Endodermal cell (in vitro differentiated cells): ENCODE measurements around the gene IYD. TPM values are rescaled to one million over a fixed set of nuclear protein-coding genes. Genes with fewer than 3 reads are reported as not detected.

Experiments used
- DNase-seq: peaks from one replicate; pipeline ENCODE4 v3.0.0-alpha.2; 2017
- H3K27ac ChIP-seq: 2 replicates; pipeline ENCODE4 v1.5.1; 2013; ENCODE audit warnings: mild to moderate bottlenecking, low read depth, low read length, moderate library complexity
- H3K27me3 ChIP-seq: 2 replicates; pipeline ENCODE4 v1.6.1; 2013; ENCODE audit warnings: mild to moderate bottlenecking, low read length, moderate library complexity; ENCODE audit not compliant: insufficient read depth, control insufficient read depth, poor library complexity, severe bottlenecking
- H3K36me3 ChIP-seq: 2 replicates; pipeline ENCODE4 v1.7.0; 2013; ENCODE audit warnings: mild to moderate bottlenecking, low read length, moderate library complexity; ENCODE audit not compliant: control insufficient read depth, insufficient read depth
- H3K4me1 ChIP-seq: one replicate; pipeline ENCODE4 v1.7.0; 2013; ENCODE audit warnings: low read length; ENCODE audit not compliant: control insufficient read depth, insufficient read depth
- H3K4me3 ChIP-seq: 2 replicates; pipeline ENCODE4 v1.5.1; 2013; ENCODE audit warnings: mild to moderate bottlenecking, low read length, moderate library complexity
- H3K9ac ChIP-seq: 2 replicates; pipeline ENCODE4 v1.6.1; 2013; ENCODE audit warnings: mild to moderate bottlenecking, low read length, moderate library complexity; ENCODE audit not compliant: poor library complexity, severe bottlenecking; ENCODE audit errors: extremely low read depth
- H3K9me3 ChIP-seq: 2 replicates; pipeline ENCODE4 v1.6.1; 2013; ENCODE audit warnings: mild to moderate bottlenecking, low read length, moderate library complexity; ENCODE audit not compliant: control insufficient read depth
- H3K27ac Mint-ChIP-seq: 2 replicates; pipeline ENCODE4 v1.8.0; 2020; ENCODE audit warnings: mixed read lengths
- H3K27me3 Mint-ChIP-seq: 2 replicates; pipeline ENCODE4 v1.8.0; 2021; ENCODE audit warnings: mild to moderate bottlenecking, mixed read lengths; ENCODE audit not compliant: insufficient read depth
- H3K36me3 Mint-ChIP-seq: 2 replicates; pipeline ENCODE4 v1.8.0; 2020; ENCODE audit warnings: low read depth, mixed read lengths
- H3K4me1 Mint-ChIP-seq: 2 replicates; pipeline ENCODE4 v1.8.0; 2020; ENCODE audit warnings: mixed read lengths
- H3K4me3 Mint-ChIP-seq: 2 replicates; pipeline ENCODE4 v1.8.0; 2020; ENCODE audit warnings: mild to moderate bottlenecking, moderate library complexity, mixed read lengths
- H3K9me3 Mint-ChIP-seq: 2 replicates; pipeline ENCODE4 v1.8.0; 2020; ENCODE audit warnings: mild to moderate bottlenecking, mixed read lengths
- WGBS, 2 experiments: methylation state at CpG; one replicate each; pipeline versions ENCODE4 v1.1.5 to v1.1.7; 2013; ENCODE audit warnings: missing lambda C conversion rate in 2 of 2, mixed read lengths in 1 of 2; ENCODE audit not compliant: insufficient coverage in 1 of 2, insufficient read length in 1 of 2; 5-methylcytosine and 5-hydroxymethylcytosine counted together
- total RNA-seq, 2 donors: library from RNA; stranded (reverse); fragmentation: NEBNext Ultra II Directional in 1 of 2; extraction: Animal tissue kit (Norgen Biotek cat#: 25700) in 1 of 2; gene quantifications; 2 replicates in 1 of 2; 3 replicates in 1 of 2; pipeline ENCODE4 v1.2.1, GENCODE V29; 2021
- TF ChIP-seq, protein P1 (sequence below): fragments of 200-600 bp; sonication (generic); conservative IDR thresholded peaks from 2 replicates; pipeline ENCODE4 v1.5.0; 2021; ENCODE audit warnings: antibody characterized with exemption, mild to moderate bottlenecking

IYD gene
- total RNA-seq, 2 donors from 2014 or later: not detected

DNA sequence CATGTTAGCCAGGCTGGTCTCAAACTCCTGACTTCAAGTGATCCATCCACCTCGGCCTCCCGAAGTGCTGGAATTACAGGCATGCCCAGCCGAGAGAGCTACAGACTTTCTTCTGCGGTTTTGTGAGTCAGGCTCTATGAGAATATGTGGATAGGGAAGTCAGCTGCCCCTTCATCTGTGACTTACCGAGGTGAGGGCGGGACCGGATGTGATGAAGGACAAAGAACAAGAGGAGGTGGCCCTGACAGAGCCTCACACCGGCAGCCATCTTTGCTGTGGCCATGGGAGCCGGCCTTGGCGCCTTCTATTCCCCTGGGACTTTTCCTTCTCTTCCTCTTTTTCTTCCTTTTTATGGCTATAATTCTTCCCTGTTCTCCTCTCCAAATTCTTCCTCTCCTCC lies 67.0 kb downstream of the IYD start:
- no peaks in the 10 kb centered on the region for H3K4me1 ChIP-seq
- no peaks in the 10 kb centered on the region for H3K9me3 ChIP-seq
- peaks cover 6% of the 10 kb centered on the region for H3K27me3 Mint-ChIP-seq
- no peaks in the 10 kb centered on the region for H3K36me3 ChIP-seq
- H3K9me3 Mint-ChIP-seq: no peaks in the 10 kb centered on the region
- no peak overlapping the region for H3K9ac ChIP-seq
- TF ChIP-seq, protein P1, sequence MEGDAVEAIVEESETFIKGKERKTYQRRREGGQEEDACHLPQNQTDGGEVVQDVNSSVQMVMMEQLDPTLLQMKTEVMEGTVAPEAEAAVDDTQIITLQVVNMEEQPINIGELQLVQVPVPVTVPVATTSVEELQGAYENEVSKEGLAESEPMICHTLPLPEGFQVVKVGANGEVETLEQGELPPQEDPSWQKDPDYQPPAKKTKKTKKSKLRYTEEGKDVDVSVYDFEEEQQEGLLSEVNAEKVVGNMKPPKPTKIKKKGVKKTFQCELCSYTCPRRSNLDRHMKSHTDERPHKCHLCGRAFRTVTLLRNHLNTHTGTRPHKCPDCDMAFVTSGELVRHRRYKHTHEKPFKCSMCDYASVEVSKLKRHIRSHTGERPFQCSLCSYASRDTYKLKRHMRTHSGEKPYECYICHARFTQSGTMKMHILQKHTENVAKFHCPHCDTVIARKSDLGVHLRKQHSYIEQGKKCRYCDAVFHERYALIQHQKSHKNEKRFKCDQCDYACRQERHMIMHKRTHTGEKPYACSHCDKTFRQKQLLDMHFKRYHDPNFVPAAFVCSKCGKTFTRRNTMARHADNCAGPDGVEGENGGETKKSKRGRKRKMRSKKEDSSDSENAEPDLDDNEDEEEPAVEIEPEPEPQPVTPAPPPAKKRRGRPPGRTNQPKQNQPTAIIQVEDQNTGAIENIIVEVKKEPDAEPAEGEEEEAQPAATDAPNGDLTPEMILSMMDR: no peak
- no peaks in the 10 kb centered on the region for H3K36me3 Mint-ChIP-seq
- no peak overlapping the region for H3K27ac ChIP-seq
- no peak overlapping the region for H3K4me3 ChIP-seq
- peaks cover 7% of the 10 kb centered on the region for H3K4me1 Mint-ChIP-seq
- no peak overlapping the region for H3K4me3 Mint-ChIP-seq
- no peaks in the 10 kb centered on the region for H3K27me3 ChIP-seq
- DNase-seq: no peak
- 83 to 93% methylated on average over 8 to 10 of the region's 10 CpGs for WGBS, 2 experiments
- no peak overlapping the region for H3K27ac Mint-ChIP-seq

DNA sequence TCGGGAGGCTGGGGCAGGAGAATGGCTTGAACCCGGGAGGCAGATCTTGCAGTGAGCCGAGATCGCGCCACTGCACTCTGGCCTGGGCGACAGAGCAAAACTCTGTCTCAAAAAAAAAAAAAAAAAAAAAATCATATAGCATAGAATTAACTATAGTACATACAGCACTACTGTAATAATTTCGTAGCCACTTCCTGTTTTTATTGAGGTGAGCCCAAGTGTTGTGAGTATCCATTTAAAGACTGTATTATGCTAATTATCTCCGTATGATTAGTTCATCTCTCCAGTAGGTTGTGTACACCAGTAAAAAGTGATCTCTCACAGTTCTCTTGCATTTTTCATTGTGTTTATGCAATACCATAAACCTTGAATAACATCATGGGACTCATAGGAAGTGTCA lies 70.6 kb downstream of the IYD start:
- Histone ChIP-seq H3K9me3 (no peaks in the 10 kb centered on the region), H3K4me3 (no peak overlapping the region), H3K4me1 (no peaks in the 10 kb centered on the region), H3K36me3 (no peaks in the 10 kb centered on the region), H3K27ac (no peak overlapping the region), H3K27me3 (no peaks in the 10 kb centered on the region), H3K9ac (no peak overlapping the region)
- no peaks in the 10 kb centered on the region for H3K36me3 Mint-ChIP-seq
- DNase-seq: no peak
- no peaks in the 10 kb centered on the region for H3K9me3 Mint-ChIP-seq
- no peaks in the 10 kb centered on the region for H3K4me1 Mint-ChIP-seq
- WGBS, 2 experiments: 93 to 100% methylated on average over 2 to 8 of the region's 8 CpGs
- H3K4me3 Mint-ChIP-seq: no peak overlapping the region
- H3K27ac Mint-ChIP-seq: no peak overlapping the region
- TF ChIP-seq, protein P1: no peak
- no peaks in the 10 kb centered on the region for H3K27me3 Mint-ChIP-seq

DNA sequence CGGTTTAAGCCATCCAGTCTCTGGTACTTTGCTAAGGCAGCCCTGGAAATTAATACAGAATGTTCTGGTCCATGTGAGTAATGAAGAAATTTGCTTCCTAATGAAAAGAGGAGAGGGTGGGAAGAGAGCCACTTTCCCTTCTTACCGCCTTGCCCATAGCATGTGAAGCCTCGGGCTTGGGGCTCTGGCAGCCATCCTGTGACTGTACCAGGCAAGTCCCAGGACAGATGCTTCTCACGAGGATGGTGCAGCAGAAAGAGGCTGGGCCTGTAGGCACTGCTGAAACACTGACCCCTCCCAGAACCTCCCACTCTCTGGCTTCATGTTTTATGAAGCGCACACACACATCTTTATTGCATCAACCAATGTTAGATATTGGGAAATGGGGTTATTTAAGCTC lies 74.8 kb downstream of the IYD start:
- Mint-ChIP-seq H3K9me3 (no peaks in the 10 kb centered on the region), H3K4me1 (no peaks in the 10 kb centered on the region), H3K36me3 (no peaks in the 10 kb centered on the region), H3K27ac (no peak overlapping the region), H3K27me3 (no peaks in the 10 kb centered on the region), H3K4me3 (no peak overlapping the region)
- Histone ChIP-seq H3K4me1 (no peaks in the 10 kb centered on the region), H3K9ac (no peak overlapping the region), H3K4me3 (no peak overlapping the region), H3K27me3 (no peaks in the 10 kb centered on the region), H3K36me3 (no peaks in the 10 kb centered on the region), H3K9me3 (no peaks in the 10 kb centered on the region), H3K27ac (no peak overlapping the region)
- TF ChIP-seq, protein P1: no peak
- no peak for DNase-seq
- 66 to 80% methylated on average over 4 of the region's 5 CpGs for WGBS, 2 experiments
